GM12865 (cell line): ENCODE data around the gene PHF23.
A peak's percentile ranks its signal among the peaks of the same experiment; 100 is the strongest.

Source experiments
- DNase-seq: peaks from one replicate; pipeline ENCODE4 v3.0.0; 2010; ENCODE audit warnings: low read depth
- H3K4me3 ChIP-seq: 2 replicates; pipeline ENCODE4 v1.5.1; 2011; ENCODE audit warnings: mild to moderate bottlenecking, low read depth, low read length, control low read depth
- TF ChIP-seq, protein P1 (sequence below): IDR thresholded peaks from 2 replicates; pipeline ENCODE4 v1.5.1; 2011; ENCODE audit warnings: low read length, control low read depth, low read depth, inconsistent platforms; ENCODE audit not compliant: insufficient read depth; ENCODE audit errors: missing control alignments

Gene PHF23

DNA sequence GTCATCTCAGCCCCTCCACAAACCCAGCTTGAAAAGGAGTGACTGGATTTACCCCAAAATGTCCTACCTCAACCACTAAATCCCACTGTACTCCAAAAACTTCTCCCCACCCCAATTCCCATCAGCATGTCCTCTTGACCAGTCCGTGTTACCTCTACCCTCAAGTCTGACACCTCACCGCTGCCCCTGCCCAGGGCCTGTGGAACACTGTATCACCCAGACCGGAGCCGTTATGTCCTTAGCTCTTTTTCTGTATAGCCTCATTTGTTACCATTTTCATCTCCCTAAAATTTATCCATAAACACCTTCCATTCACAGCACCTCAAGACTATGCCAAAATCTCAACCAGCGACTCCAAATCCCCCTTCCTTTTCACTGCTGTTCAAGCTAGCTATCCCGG is 2.4 kb downstream of the PHF23 start:
- H3K4me3 ChIP-seq: no peak overlapping the region
- no peak for DNase-seq
- TF ChIP-seq, protein P1, sequence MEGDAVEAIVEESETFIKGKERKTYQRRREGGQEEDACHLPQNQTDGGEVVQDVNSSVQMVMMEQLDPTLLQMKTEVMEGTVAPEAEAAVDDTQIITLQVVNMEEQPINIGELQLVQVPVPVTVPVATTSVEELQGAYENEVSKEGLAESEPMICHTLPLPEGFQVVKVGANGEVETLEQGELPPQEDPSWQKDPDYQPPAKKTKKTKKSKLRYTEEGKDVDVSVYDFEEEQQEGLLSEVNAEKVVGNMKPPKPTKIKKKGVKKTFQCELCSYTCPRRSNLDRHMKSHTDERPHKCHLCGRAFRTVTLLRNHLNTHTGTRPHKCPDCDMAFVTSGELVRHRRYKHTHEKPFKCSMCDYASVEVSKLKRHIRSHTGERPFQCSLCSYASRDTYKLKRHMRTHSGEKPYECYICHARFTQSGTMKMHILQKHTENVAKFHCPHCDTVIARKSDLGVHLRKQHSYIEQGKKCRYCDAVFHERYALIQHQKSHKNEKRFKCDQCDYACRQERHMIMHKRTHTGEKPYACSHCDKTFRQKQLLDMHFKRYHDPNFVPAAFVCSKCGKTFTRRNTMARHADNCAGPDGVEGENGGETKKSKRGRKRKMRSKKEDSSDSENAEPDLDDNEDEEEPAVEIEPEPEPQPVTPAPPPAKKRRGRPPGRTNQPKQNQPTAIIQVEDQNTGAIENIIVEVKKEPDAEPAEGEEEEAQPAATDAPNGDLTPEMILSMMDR: no peak

DNA sequence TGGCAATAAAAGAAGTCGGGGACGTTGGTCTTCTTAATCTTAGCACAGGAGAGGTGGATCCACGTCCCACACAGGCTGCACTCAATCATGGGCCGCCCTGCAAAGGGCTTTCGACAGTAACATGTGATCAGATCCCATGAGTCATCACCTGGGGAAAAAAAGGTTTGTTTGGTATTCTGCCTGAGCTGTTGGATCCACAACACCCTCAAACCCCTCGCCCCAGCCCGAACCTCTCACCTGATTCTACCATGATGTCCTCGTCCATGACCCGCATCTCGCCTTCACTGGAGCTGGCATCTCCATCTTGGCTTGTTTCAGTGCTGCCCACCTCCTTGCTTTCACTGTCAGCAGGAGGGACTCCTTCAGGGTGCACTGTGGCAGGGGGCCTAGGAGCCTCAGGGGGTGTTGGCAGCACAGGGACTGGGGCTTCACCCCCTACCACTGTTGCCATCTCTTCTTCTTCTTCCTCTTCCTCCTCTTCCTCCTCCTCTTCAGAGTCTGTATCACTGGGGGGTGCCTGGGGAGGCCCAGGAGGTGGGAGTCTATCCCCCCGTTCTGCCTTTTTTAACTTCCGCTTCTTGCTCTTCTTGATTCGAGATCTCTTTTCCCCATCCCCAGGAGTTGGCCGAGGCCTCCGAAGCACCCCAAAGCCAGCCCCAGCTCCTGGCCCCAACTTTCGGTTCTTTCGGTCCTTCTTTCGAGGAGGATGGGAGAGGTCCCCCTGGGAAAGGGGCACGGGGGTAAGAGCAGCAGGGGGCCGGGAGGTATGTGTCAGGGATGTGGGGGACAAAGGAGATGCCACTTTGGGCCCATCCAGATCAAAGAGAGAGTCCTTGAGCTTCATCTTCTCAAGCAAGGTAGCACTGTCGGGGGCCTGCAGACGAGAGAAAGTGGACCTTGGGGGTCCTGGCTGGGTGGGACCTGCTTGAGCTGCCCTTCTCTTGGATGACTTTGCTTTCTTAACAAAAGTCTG is 3.3 kb downstream of the PHF23 start:
- H3K4me3 ChIP-seq: no peak overlapping the region
- DNase-seq: no peak

DNA sequence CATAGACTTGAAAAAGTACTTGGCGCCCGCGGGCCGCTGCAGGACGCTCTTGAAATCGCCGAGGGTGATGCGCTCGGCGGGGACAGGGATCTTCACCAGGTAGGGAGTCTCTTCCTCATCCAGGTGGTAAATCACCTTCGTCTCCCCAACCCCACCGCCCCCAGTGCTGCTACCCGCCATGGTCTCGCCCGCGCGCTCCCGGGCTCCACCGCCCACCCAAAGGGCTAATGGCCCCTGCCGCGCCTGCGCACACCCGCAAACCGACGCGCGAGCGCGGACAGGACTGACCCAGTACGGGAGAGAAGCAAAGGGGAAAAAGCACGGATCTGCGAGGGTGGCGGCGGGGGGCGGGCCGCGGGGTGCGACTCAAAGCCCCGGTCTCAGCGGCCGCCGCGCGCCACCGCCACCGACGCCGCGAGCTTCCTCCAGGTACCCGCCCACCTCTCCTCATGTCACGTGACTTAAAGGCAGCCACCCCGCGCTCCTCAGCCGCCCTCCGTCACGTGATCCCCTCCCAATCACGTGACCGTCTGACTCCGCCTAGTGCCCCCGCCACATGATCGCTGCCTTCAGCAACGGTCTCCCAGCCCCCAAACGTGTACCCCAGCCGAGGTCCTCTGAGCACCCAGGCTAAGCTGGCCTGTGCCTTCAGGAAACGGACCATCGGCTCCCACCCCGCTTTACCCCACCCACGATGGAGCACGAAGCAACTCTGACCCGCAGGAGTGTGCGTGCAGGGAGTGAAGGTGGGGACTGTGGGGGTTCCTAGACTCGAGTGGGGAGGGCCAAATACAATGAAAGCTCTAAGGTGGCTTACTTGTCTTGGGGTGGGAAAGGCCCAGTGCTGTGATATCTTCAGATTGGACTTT is 4.9 kb downstream of the PHF23 start, which contains the start of gene DVL2:
DVL2 (minus strand) TSS at position 435 of the 869 bp plus-strand sequence; CDS start at position 180, 255 bp downstream.
- peak; percentile 97 for DNase-seq
- TF ChIP-seq, protein P1: no peak
- H3K4me3 ChIP-seq: peak within 1 kb of the TSS; percentile 96

More for the DNA sequence above, 3.3 kb downstream of the PHF23 start:
- TF ChIP-seq, protein P1: no peak

DNA sequence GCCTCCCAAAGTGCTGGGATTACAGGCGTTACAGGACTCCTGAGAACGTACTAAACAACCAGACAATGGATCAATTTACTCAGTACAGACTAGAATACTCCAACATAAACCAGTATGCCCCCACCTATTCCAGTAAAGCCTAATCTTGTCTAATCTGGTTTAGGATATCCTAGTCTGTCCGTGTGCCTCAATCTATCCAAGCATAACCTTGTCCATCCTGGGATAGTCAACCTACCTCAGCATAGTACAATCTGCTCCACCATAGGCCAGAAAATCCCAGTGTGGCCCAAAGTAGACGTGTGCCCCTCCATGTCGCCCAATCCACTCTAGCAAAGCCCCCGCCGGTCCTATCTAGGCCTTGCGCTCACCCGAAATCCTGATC is 5.6 kb downstream of the PHF23 start:
- TF ChIP-seq, protein P1: no peak
- no peak for DNase-seq
- peak overlapping the region; percentile 96 for H3K4me3 ChIP-seq

DNA sequence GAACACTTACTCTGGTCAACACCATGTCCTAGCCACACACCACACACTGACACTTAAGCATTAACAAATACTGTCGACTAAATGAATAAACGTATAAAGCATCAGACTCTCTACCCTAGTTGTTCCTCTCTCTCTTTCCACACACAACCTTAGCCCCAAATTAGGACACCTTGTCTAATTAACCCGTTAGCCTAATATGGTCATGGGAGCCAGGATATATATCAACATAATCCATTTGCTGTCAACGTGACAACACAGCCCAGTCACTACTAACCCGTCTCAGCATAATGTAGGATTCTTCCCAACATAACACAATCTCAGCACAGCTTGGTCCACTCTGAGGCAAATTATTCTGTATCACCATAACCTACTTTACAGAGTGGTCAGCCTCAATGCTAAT is 7.1 kb downstream of the PHF23 start:
- no peak for DNase-seq
- no peak overlapping the region for H3K4me3 ChIP-seq
- TF ChIP-seq, protein P1: no peak

DNA sequence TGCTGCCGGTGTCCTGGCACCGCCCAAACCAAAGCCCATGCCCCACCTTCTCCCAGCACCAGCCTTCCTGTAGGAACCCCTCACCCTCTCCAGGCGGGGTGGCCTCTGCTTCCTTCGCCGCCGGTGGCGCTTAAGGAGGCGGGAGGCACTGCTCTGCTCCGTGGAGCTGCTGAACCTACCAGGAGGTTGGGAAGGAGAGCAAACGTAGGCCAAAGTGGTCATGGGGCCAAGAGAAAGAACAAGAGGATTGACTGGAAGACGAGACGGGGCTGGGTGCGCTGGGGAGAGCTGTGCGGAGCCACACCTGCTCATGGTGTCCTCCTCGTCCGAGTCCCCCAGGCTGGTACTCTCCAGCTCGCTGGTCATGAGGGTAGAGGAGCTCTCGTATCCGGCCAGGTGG is 9.8 kb downstream of the PHF23 start:
- no peak overlapping the region for H3K4me3 ChIP-seq
- TF ChIP-seq, protein P1: no peak
- no peak for DNase-seq
